Measurements from ENCODE around the gene SFMBT2.

DNA sequence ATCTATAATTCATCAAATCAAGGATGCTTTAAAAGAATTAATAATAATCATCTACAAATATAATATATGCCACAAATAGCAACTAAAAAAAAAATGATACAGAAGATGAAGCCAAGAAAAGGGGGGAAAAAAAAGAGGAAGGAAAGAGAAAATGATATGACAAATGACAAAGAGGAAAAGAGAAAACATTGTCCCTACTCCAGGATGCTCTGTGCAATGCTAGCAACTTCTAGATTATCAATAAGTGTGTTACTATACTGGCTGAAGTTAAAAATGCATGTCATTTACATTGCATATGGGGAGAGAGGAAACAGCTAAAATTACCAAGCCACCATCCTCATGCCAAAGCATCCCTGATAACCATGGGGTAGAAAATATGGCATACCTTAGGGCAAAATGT, 104.2 kb downstream of the SFMBT2 start:
- TF ChIP-seq POLR2A (IDR thresholded peaks at IDR 0.05) (no peak), EP300 (IDR thresholded peaks at IDR 0.05) (no peak), CTCF (IDR thresholded peaks at IDR 0.05) (no peak), POLR2AphosphoS5 (IDR thresholded peaks at IDR 0.05) (no peak)

All from suprapubic skin (tissue), 4 donors.